ENCODE results near the gene CLDN7. TPM values are rescaled to one million over a fixed set of nuclear protein-coding genes. Genes with fewer than 3 reads are reported as not detected.

Gene CLDN7
- total and polyA plus RNA-seq, 5 donors: 1.8 to 3.4 (median 2.9) TPM

DNA sequence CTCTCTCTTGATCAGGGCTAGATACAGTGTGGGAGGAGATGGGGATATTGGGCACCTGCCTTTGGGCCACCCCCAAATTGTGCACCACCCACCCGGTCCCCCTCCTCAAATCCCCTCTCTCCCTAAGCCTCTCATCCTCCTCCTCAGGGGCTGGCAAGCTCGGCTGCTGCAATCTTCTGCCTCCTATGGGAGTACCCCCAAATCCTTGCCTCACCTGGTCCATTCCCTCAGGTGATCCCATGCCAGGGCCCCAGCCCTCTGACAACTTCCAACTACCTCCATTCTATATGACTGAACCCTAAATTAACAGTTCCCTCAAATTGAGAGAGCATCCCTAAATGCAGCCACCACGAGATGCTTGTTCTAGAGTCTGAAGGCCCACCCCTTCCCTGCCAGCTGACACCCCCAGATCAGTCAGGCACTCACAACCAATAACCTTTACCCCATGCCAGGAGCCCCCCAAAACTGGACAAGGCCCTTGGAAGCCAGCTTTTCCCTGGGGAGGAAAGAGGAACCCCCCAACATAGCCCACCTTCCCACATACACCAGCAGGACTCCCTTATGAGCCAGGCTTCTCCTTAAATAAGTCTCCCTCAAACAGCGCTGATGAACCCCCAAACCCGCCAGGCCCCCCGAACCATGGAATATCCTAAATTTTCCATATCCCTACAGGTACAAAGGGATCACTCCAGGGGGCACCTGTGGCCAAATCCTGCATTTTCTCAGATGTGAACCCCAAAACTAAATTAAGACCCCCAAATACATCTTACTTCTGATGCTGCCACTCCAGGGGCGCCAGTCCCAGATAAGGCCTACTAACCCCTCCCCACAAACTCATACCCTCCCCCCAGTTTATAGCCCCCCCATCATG lies 45.8 kb downstream of the CLDN7 start:
- peak overlapping the region; percentile 61 for H3K4me3 ChIP-seq (ENCODE audit: low read length)
- H3K9me3 ChIP-seq (ENCODE audit: control insufficient read depth, low read length): no peaks in the 10 kb centered on the region
- no peaks in the 10 kb centered on the region for H3K27me3 ChIP-seq (ENCODE audit: control insufficient read depth, insufficient read depth)
- no peak for ATAC-seq
- DNase-seq: peak in 1 of 3 donors; percentile 46
- WGBS: 14% methylated on average over 7 of the region's 7 CpGs
- H3K27ac ChIP-seq (ENCODE audit: low read length): peak overlapping the region; percentile 17
- intact Hi-C loops (cut with DNase I): no loop called here
- peaks cover 2% of the 10 kb centered on the region for H3K4me1 ChIP-seq (ENCODE audit: control insufficient read depth, insufficient read depth, low read length)

DNA sequence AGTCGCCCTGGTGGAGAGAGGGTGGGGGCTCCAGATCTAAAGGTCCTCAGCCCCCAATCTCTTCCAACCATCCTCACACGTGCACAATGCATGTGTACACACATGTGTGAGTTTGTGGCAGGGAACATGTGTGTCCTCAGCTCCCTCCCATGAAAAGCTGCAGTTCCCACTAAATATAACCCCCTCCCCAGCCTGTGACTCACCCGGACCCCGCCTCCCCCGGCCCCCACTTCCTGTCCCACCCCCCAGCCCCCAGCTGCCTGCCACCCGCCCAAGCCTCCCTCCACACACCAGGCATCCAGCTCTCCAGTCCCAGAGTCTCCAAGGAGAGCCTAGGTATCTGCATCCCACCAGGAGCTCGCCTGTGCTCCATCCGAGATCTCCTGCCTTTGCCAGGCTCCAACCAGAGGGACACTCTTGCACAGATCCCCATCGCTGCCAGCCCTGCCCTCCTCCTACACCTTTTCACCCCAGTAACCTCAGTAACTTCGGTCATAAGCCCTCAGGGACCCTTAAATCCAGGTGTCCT lies 46.6 kb downstream of the CLDN7 start:
- intact Hi-C loops (cut with DNase I): no loop called here
- 9% methylated on average over 10 of the region's 10 CpGs for WGBS
- H3K27me3 ChIP-seq (ENCODE audit: control insufficient read depth, insufficient read depth): no peaks in the 10 kb centered on the region
- no peak for ATAC-seq
- DNase-seq: peak in 2 of 3 donors; percentile 18 to 59
- H3K9me3 ChIP-seq (ENCODE audit: control insufficient read depth, low read length): no peaks in the 10 kb centered on the region
- H3K4me3 ChIP-seq (ENCODE audit: low read length): no peak overlapping the region
- peak overlapping the region; percentile 45 for H3K27ac ChIP-seq (ENCODE audit: low read length)
- peaks cover under 1% of the 10 kb centered on the region for H3K4me1 ChIP-seq (ENCODE audit: control insufficient read depth, insufficient read depth, low read length)

DNA sequence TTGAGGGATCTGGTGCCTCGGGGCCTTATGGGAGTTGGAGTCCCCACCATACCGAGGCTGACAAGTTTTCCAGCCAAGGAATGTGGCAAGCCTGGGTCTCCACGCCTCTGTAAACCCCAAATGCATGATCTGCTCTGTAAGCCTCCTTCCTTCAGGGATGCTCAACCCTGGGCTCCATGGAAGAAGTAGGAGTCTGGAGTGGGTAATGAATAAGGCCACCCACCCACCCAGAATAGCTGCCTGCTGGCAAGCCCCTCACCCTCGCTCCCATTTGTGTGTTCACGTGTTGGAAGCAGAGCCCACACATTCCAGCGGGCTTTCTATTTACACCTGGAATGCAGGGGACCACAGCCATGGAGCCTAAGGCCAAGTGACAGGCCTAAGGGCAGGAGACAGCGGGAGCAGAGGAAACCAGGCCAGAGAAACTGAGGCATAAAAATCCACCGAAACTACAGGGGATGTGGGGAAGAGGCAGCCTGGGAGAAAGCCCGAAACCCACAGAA lies 47.1 kb downstream of the CLDN7 start:
- no peak for ATAC-seq
- Histone ChIP-seq H3K9me3 (ENCODE audit: control insufficient read depth, low read length) (no peaks in the 10 kb centered on the region), H3K4me1 (ENCODE audit: control insufficient read depth, insufficient read depth, low read length) (no peaks in the 10 kb centered on the region), H3K27ac (ENCODE audit: low read length) (peak overlapping the region; percentile 45), H3K27me3 (ENCODE audit: control insufficient read depth, insufficient read depth) (no peaks in the 10 kb centered on the region), H3K4me3 (ENCODE audit: low read length) (no peak overlapping the region)
- WGBS: 14% methylated on average over 9 of the region's 9 CpGs
- intact Hi-C loops (cut with DNase I): no loop called here
- DNase-seq: no peak

DNA sequence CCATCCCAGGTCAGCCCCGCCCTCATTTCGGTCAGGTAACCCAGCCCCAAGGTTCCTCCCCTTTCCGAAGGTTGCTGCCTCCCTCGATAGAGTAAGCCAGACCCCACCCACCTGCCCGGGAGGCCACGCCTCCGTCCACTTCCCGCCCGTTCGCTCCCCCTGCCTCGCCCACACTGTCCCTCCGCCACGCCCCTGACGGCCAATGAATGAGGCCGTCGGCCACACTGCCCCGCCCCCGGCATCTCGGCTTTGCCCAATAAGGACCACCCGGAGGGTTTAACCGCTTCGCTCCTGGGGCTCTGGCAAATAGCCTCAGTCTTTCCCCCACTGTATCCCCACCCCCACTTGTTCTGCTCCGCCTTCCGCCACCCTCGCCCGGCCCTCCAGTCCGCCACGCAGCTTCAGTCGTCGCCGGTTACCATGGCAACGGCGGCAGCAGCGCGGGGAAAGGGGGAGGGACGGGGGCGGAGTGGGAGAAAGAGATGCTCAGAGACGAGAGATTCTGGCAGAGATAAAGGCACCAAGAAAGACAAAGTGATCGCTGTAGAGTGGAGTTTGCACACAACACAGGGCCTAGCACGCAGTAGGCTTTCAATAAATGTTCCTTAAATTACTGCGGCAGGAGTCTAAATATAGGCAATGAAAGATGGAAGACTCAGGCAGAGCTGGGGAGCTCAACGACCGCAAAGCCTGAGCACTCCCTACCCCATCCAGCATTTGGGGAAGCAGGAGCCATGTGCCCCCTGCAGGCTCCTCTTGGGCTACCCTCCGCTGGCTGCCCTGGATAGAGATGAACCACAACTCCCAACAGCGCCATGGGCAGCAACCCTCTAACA lies 47.8 kb downstream of the CLDN7 start:
- H3K4me3 ChIP-seq (ENCODE audit: low read length): peak overlapping the region; percentile 62
- ATAC-seq (peak; percentile 91), DNase-seq (peak; percentile 100)
- no peaks in the 10 kb centered on the region for H3K27me3 ChIP-seq (ENCODE audit: control insufficient read depth, insufficient read depth)
- intact Hi-C loops (cut with DNase I): no loop called here
- H3K4me1 ChIP-seq (ENCODE audit: control insufficient read depth, insufficient read depth, low read length): no peaks in the 10 kb centered on the region
- peak overlapping the region; percentile 50 for H3K27ac ChIP-seq (ENCODE audit: low read length)
- under 1% methylated on average over 45 of the region's 45 CpGs for WGBS
- H3K9me3 ChIP-seq (ENCODE audit: control insufficient read depth, low read length): no peaks in the 10 kb centered on the region

DNA sequence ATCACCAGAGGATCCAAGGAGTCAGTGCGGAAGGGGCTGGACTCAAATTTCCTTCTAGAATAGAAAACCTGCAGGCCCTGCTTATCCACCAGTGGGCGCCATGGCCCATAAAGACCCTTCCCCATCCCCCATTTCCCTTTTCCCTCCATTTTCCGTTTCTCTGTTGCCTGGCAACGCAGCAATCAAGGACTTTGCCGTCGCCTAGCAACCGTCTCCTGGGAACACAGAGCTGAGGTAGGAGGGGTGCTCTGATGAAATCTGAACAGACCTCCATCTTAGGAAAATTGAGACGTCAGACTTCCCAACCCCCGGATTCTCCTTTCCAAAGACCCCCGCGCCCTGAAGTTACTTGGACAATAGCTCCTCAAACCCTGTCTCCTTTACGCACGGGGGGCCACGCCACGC lies 48.4 kb downstream of the CLDN7 start:
- Histone ChIP-seq H3K27ac (ENCODE audit: low read length) (no peak overlapping the region), H3K27me3 (ENCODE audit: control insufficient read depth, insufficient read depth) (no peaks in the 10 kb centered on the region), H3K4me1 (ENCODE audit: control insufficient read depth, insufficient read depth, low read length) (no peaks in the 10 kb centered on the region), H3K9me3 (ENCODE audit: control insufficient read depth, low read length) (no peaks in the 10 kb centered on the region), H3K4me3 (ENCODE audit: low read length) (peak overlapping the region; percentile 62)
- peak in 1 of 2 donors; percentile 2 for ATAC-seq
- DNase-seq: peak in 1 of 3 donors; percentile 81
- WGBS: 5% methylated on average over 15 of the region's 15 CpGs
- intact Hi-C loops (cut with DNase I): no loop called here

DNA sequence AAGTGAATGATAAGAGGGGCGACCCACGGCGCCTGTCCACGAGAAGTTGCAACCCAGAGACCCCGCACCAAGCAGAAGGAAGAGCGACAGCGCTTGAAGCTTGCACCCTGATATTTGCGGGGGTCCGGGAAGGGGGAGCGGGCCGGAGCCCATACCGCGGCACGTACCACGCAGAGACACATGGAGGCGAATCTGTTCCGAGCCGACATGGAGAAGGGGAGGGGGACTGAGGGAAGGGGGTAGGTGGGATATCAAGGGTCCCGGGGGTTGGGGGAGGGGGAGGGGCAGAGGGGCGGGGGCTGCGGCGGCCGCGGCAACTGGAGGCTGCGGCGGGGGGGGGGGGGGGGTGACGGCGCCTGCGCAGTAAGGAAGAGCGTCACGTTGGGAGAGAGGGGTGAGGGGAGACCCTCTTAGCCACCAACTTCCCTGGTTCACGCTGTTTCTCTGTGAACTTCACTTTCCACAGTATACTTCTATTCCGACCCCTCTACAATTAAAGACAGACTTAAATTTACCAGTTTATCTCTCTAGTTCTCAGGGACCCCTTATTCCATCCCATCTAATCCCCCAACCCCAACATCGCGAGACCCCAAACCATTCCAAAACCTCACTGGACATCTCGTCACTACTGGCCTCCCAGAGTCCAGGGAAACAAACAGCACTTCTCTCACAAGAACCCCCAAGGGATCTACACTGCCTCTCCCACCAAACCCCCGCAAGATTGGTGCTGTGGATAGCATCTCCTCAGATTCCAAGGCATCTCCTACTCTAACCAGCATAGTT lies 50.6 kb downstream of the CLDN7 start:
- intact Hi-C loops (cut with DNase I): no loop called here
- Histone ChIP-seq H3K27me3 (ENCODE audit: control insufficient read depth, insufficient read depth) (no peaks in the 10 kb centered on the region), H3K27ac (ENCODE audit: low read length) (no peak overlapping the region), H3K4me3 (ENCODE audit: low read length) (no peak overlapping the region), H3K4me1 (ENCODE audit: control insufficient read depth, insufficient read depth, low read length) (no peaks in the 10 kb centered on the region), H3K9me3 (ENCODE audit: control insufficient read depth, low read length) (no peaks in the 10 kb centered on the region)
- 40% methylated on average over 35 of the region's 37 CpGs for WGBS
- ATAC-seq: no peak
- peak in 2 of 3 donors; percentile 48 to 56 for DNase-seq

Small RNA genes lying within 50 kb of the gene (microRNA-seq; reads per million reads assigned to microRNA genes)
- gene MIR324: 1,048 to 1,352 reads per million in 2 donors

Other genes with a start within 250 kb of the CLDN7 start
Only the 30 nearest of the 35 such genes appear.
- gene SLC16A11, start 218.4 kb downstream of the CLDN7 start, total RNA-seq: 1 to 10 TPM; 3.3 to 5.3 (median 3.7) TPM
- gene SLC16A11, start 218.4 kb downstream of the CLDN7 start, polyA plus RNA-seq: 11.3 TPM
- gene CLEC10A, start 182.2 kb downstream of the CLDN7 start, total RNA-seq: 1 to 10 TPM; 5.2 to 9.5 (median 7.6) TPM
- gene CLEC10A, start 182.2 kb downstream of the CLDN7 start, polyA plus RNA-seq: 1.6 TPM
- under 1 TPM in 3 of 4 donors, not detected in 1; 0.21 to 0.64 (median 0.29) TPM for gene ASGR2, start 147.7 kb downstream of the CLDN7 start, total RNA-seq
- gene ASGR2, start 147.7 kb downstream of the CLDN7 start, polyA plus RNA-seq: 0.14 TPM
- under 1 TPM; 0.35 to 0.86 (median 0.63) TPM for gene ASGR1, start 83.1 kb downstream of the CLDN7 start, total RNA-seq
- 0.57 TPM for gene ASGR1, start 83.1 kb downstream of the CLDN7 start, polyA plus RNA-seq
- gene DLG4, start 42.6 kb downstream of the CLDN7 start, total RNA-seq: 10 to 100 TPM; 28.7 to 36.2 (median 31.5) TPM
- 23.3 TPM for gene DLG4, start 42.6 kb downstream of the CLDN7 start, polyA plus RNA-seq
- 1,000 to 10,000 TPM in 3 of 4 donors, 100 to 1,000 TPM in 1; 896 to 1,154 (median 1,049) TPM for gene ACADVL, start 42.5 kb downstream of the CLDN7 start, total RNA-seq
- gene ACADVL, start 42.5 kb downstream of the CLDN7 start, polyA plus RNA-seq: 1,142 TPM
- 10 to 100 TPM; 20.0 to 26.1 (median 23.4) TPM for gene DVL2, start 28.0 kb downstream of the CLDN7 start, total RNA-seq
- gene DVL2, start 28.0 kb downstream of the CLDN7 start, polyA plus RNA-seq: 14.6 TPM
- gene PHF23, start 23.0 kb downstream of the CLDN7 start, total RNA-seq: 10 to 100 TPM; 22.2 to 30.4 (median 24.5) TPM
- 18.8 TPM for gene PHF23, start 23.0 kb downstream of the CLDN7 start, polyA plus RNA-seq
- 100 to 1,000 TPM; 492 to 540 (median 522) TPM for gene GABARAP, start 20.0 kb downstream of the CLDN7 start, total RNA-seq
- 741 TPM for gene GABARAP, start 20.0 kb downstream of the CLDN7 start, polyA plus RNA-seq
- 100 to 1,000 TPM; 118 to 124 (median 122) TPM for gene CTDNEP1, start 10.7 kb downstream of the CLDN7 start, total RNA-seq
- gene CTDNEP1, start 10.7 kb downstream of the CLDN7 start, polyA plus RNA-seq: 80.1 TPM
- 100 to 1,000 TPM in 1 of 4 donors, 10 to 100 TPM in 3; 37.9 to 100 (median 82.9) TPM for gene ELP5, start 10.3 kb downstream of the CLDN7 start, total RNA-seq
- 41.7 TPM for gene ELP5, start 10.3 kb downstream of the CLDN7 start, polyA plus RNA-seq
- gene SLC2A4, start 19.2 kb upstream of the CLDN7 start, total RNA-seq: 100 to 1,000 TPM in 3 of 4 donors, 10 to 100 TPM in 1; 57.6 to 146 (median 103) TPM
- 83.1 TPM for gene SLC2A4, start 19.2 kb upstream of the CLDN7 start, polyA plus RNA-seq
- gene YBX2, start 32.2 kb upstream of the CLDN7 start, total RNA-seq: 1 to 10 TPM; 1.4 to 3.1 (median 1.8) TPM
- 5.3 TPM for gene YBX2, start 32.2 kb upstream of the CLDN7 start, polyA plus RNA-seq
- gene EIF5A, start 45.1 kb upstream of the CLDN7 start, total RNA-seq: 100 to 1,000 TPM; 259 to 311 (median 268) TPM
- gene EIF5A, start 45.1 kb upstream of the CLDN7 start, polyA plus RNA-seq: 301 TPM
- 10 to 100 TPM; 65.0 to 76.1 (median 65.8) TPM for gene GPS2, start 52.9 kb upstream of the CLDN7 start, total RNA-seq
- 68.4 TPM for gene GPS2, start 52.9 kb upstream of the CLDN7 start, polyA plus RNA-seq
- gene NEURL4, start 66.9 kb upstream of the CLDN7 start, total RNA-seq: 10 to 100 TPM; 28.3 to 33.4 (median 30.6) TPM
- 23.8 TPM for gene NEURL4, start 66.9 kb upstream of the CLDN7 start, polyA plus RNA-seq
- gene ACAP1, start 74.1 kb upstream of the CLDN7 start, total RNA-seq: 10 to 100 TPM; 15.0 to 26.4 (median 20.8) TPM
- gene ACAP1, start 74.1 kb upstream of the CLDN7 start, polyA plus RNA-seq: 8.8 TPM
- gene KCTD11, start 89.7 kb upstream of the CLDN7 start, total RNA-seq: 1 to 10 TPM; 4.7 to 6.7 (median 6.5) TPM
- gene KCTD11, start 89.7 kb upstream of the CLDN7 start, polyA plus RNA-seq: 7.8 TPM
- gene TMEM95, start 92.7 kb upstream of the CLDN7 start, total RNA-seq: not detected
- not detected for gene TMEM95, start 92.7 kb upstream of the CLDN7 start, polyA plus RNA-seq
- 1 to 10 TPM; 2.1 to 3.6 (median 3.4) TPM for gene TNK1, start 118.6 kb upstream of the CLDN7 start, total RNA-seq
- 1.7 TPM for gene TNK1, start 118.6 kb upstream of the CLDN7 start, polyA plus RNA-seq
- 10 to 100 TPM; 19.8 to 25.0 (median 22.9) TPM for gene PLSCR3, start 132.0 kb upstream of the CLDN7 start, total RNA-seq
- 25.9 TPM for gene PLSCR3, start 132.0 kb upstream of the CLDN7 start, polyA plus RNA-seq
- 100 to 1,000 TPM in 1 of 4 donors, 10 to 100 TPM in 3; 79.6 to 105 (median 97.3) TPM for gene TMEM256, start 141.6 kb upstream of the CLDN7 start, total RNA-seq
- 210 TPM for gene TMEM256, start 141.6 kb upstream of the CLDN7 start, polyA plus RNA-seq
- gene NLGN2, start 145.4 kb upstream of the CLDN7 start, total RNA-seq: 10 to 100 TPM; 10.7 to 15.7 (median 14.1) TPM
- 6.9 TPM for gene NLGN2, start 145.4 kb upstream of the CLDN7 start, polyA plus RNA-seq
- not detected for gene SPEM1, start 157.8 kb upstream of the CLDN7 start, total RNA-seq
- gene SPEM1, start 157.8 kb upstream of the CLDN7 start, polyA plus RNA-seq: not detected
- not detected for gene SPEM2, start 163.1 kb upstream of the CLDN7 start, total RNA-seq
- not detected for gene SPEM2, start 163.1 kb upstream of the CLDN7 start, polyA plus RNA-seq
- gene SPEM3, start 166.4 kb upstream of the CLDN7 start, total RNA-seq: not detected
- not detected for gene SPEM3, start 166.4 kb upstream of the CLDN7 start, polyA plus RNA-seq
- gene TMEM102, start 173.0 kb upstream of the CLDN7 start, total RNA-seq: 1 to 10 TPM; 2.2 to 2.5 (median 2.3) TPM
- gene TMEM102, start 173.0 kb upstream of the CLDN7 start, polyA plus RNA-seq: 2.1 TPM
- gene FGF11, start 177.0 kb upstream of the CLDN7 start, total RNA-seq: 10 to 100 TPM; 13.9 to 34.8 (median 23.9) TPM
- 31.7 TPM for gene FGF11, start 177.0 kb upstream of the CLDN7 start, polyA plus RNA-seq
- gene CHRNB1, start 182.6 kb upstream of the CLDN7 start, total RNA-seq: 10 to 100 TPM; 11.4 to 15.6 (median 13.1) TPM
- 16.1 TPM for gene CHRNB1, start 182.6 kb upstream of the CLDN7 start, polyA plus RNA-seq
- gene ZBTB4, start 217.2 kb upstream of the CLDN7 start, total RNA-seq: 10 to 100 TPM; 73.6 to 86.2 (median 82.2) TPM
- gene ZBTB4, start 217.2 kb upstream of the CLDN7 start, polyA plus RNA-seq: 41.7 TPM